Nephron progenitor cell (in vitro differentiated cells): ENCODE data around the gene SPTB.

ENCODE experiments used
- DNase-seq: peaks from one replicate; pipeline ENCODE4 v3.0.0; 2021
- H3K27ac Mint-ChIP-seq: 2 replicates; pipeline ENCODE4 v1.8.0; 2021; ENCODE audit warnings: mild to moderate bottlenecking, moderate library complexity, mixed read lengths
- H3K27me3 Mint-ChIP-seq: 2 replicates; pipeline ENCODE4 v1.8.0; 2021; ENCODE audit warnings: mild to moderate bottlenecking, low read depth, mixed read lengths; ENCODE audit not compliant: poor library complexity
- H3K36me3 Mint-ChIP-seq: 2 replicates; pipeline ENCODE4 v1.8.0; 2021; ENCODE audit warnings: low read depth, mixed read lengths
- H3K4me1 Mint-ChIP-seq: 2 replicates; pipeline ENCODE4 v1.8.0; 2021; ENCODE audit warnings: mixed read lengths
- H3K4me3 Mint-ChIP-seq: 2 replicates; pipeline ENCODE4 v1.8.0; 2021; ENCODE audit warnings: mild to moderate bottlenecking, moderate library complexity, mixed read lengths
- H3K9me3 Mint-ChIP-seq: 2 replicates; pipeline ENCODE4 v1.8.0; 2021; ENCODE audit warnings: mild to moderate bottlenecking, moderate library complexity, mixed read lengths
- CTCF ChIP-seq: fragments of 200-600 bp; sonication (generic); IDR thresholded peaks from 2 replicates; pipeline ENCODE4 v1.5.0; 2021; ENCODE audit warnings: antibody characterized with exemption

The SPTB gene

GRCh38 chr14:64758691-64759554 lies 120.8 kb downstream of the SPTB start:
- H3K4me3 Mint-ChIP-seq, result no peak overlapping the region
- H3K9me3 Mint-ChIP-seq, result peaks cover 10% of the 10 kb centered on the region
- TF ChIP-seq CTCF, result no peak
- no peak for DNase-seq
- H3K36me3 Mint-ChIP-seq, result no peaks in the 10 kb centered on the region
- H3K27me3 Mint-ChIP-seq, result peaks cover 11% of the 10 kb centered on the region
- H3K4me1 Mint-ChIP-seq, result peaks cover 83% of the 10 kb centered on the region
- no peak overlapping the region for H3K27ac Mint-ChIP-seq

GRCh38 chr14:64758025-64758521 lies 121.6 kb downstream of the SPTB start:
- no peak overlapping the region for H3K4me3 Mint-ChIP-seq
- H3K27me3 Mint-ChIP-seq, result peaks cover 8% of the 10 kb centered on the region
- no peak overlapping the region for H3K27ac Mint-ChIP-seq

GRCh38 chr14:64757601-64758000 lies 122.1 kb downstream of the SPTB start:
- Mint-ChIP-seq H3K9me3 (peaks cover 10% of the 10 kb centered on the region), H3K27me3 (peaks cover 8% of the 10 kb centered on the region), H3K36me3 (no peaks in the 10 kb centered on the region), H3K4me3 (no peak overlapping the region), H3K4me1 (peaks cover 69% of the 10 kb centered on the region), H3K27ac (no peak overlapping the region)
- TF ChIP-seq CTCF, result no peak
- no peak for DNase-seq

More at GRCh38 chr14:64758025-64758521, 121.6 kb downstream of the SPTB start:
- Mint-ChIP-seq H3K36me3 (no peaks in the 10 kb centered on the region), H3K9me3 (peaks cover 10% of the 10 kb centered on the region), H3K4me1 (peaks cover 74% of the 10 kb centered on the region)
- no peak for TF ChIP-seq CTCF
- no peak for DNase-seq

- H3K27me3 Mint-ChIP-seq, result peaks cover 8% of the 10 kb centered on the region
- no peak overlapping the region for H3K4me3 Mint-ChIP-seq
- H3K36me3 Mint-ChIP-seq, result no peaks in the 10 kb centered on the region
- H3K4me1 Mint-ChIP-seq, result peaks cover 61% of the 10 kb centered on the region
- no peak overlapping the region for H3K27ac Mint-ChIP-seq
- TF ChIP-seq CTCF, result no peak
- no peak for DNase-seq
- peaks cover 10% of the 10 kb centered on the region for H3K9me3 Mint-ChIP-seq
Observed at GRCh38 chr14:64756712-64757111, 123.0 kb downstream of the SPTB start.

GRCh38 chr14:64755781-64756221 lies 123.9 kb downstream of the SPTB start:
- Mint-ChIP-seq H3K4me1 (peaks cover 51% of the 10 kb centered on the region), H3K27ac (no peak overlapping the region), H3K27me3 (peaks cover 5% of the 10 kb centered on the region), H3K9me3 (peaks cover 10% of the 10 kb centered on the region), H3K36me3 (peaks cover 4% of the 10 kb centered on the region), H3K4me3 (no peak overlapping the region)
- TF ChIP-seq CTCF, result no peak
- DNase-seq, result no peak
